Stromal cell of bone marrow (primary cell): ENCODE measurements around the gene RPL13.
A peak's percentile ranks its signal among the peaks of the same experiment; 100 is the strongest.

ENCODE experiments used
- DNase-seq: peaks from one replicate; pipeline ENCODE4 v3.0.0-alpha.2; 2012; ENCODE audit warnings: low read depth

The RPL13 gene

DNA sequence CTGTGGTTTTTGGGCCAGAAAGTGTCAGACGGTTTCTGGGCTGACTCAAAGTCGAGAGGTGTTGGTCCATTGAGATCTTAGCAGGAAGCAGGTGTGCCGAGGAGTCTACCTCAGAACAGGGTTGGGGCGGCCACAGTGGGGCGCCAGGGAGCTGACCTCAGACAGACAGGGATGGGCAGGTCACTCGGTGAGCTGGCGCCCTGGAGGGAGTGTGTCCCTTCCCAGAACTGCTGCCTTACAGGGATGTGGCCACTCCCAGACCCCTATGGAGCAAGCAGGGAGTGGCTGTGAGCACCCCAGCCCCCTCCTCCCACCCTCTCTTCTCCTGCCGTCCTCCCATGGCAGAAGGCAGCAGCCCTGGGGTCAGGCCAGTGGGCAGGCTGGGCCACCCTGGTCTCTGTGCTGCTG, 39.0 kb downstream of the RPL13 start:
- no peak for DNase-seq

GRCh38 chr16:89599902-89600301, 39.4 kb downstream of the RPL13 start:
- DNase-seq: no peak

GRCh38 chr16:89600427-89600826, 39.9 kb downstream of the RPL13 start:
- DNase-seq: no peak

DNA sequence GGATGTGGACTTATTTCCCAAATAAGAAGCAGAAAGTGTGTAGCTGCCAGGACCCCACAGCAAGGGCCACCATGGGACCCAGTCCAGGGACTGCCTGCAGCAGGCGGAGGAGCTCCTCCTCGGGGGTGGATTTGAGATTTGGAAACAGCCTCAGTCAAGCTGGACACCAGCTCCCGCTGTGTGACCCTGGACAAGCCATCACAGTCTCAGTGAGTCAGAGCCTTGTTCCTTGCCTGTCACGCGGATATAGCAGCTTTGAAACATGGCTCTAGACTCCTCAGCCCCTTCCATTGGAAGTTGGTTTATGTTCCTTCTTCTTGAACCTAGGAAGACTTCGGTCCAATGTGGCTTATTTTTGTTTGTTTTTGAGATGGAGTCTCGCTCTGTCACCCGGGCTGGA, 40.5 kb downstream of the RPL13 start:
- DNase-seq: no peak

DNA sequence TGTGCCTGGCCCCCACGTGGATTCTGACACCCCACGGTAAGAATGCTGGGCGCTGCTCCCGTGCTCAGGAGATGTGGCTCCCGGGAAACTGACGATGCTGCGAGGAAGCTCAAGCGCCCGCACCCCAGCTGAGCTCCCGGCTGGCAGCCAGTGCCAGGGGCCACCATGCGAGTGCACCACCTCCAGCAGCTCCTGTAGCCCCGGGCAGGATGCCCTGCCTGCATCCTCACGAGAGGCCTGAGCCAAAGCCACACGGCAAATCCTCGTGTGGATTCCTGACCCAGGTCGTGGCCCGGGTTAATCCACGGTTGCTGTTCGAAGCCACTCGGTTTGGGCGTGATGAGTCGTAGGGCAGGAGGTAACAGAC, 41.4 kb downstream of the RPL13 start:
- no peak for DNase-seq

DNA sequence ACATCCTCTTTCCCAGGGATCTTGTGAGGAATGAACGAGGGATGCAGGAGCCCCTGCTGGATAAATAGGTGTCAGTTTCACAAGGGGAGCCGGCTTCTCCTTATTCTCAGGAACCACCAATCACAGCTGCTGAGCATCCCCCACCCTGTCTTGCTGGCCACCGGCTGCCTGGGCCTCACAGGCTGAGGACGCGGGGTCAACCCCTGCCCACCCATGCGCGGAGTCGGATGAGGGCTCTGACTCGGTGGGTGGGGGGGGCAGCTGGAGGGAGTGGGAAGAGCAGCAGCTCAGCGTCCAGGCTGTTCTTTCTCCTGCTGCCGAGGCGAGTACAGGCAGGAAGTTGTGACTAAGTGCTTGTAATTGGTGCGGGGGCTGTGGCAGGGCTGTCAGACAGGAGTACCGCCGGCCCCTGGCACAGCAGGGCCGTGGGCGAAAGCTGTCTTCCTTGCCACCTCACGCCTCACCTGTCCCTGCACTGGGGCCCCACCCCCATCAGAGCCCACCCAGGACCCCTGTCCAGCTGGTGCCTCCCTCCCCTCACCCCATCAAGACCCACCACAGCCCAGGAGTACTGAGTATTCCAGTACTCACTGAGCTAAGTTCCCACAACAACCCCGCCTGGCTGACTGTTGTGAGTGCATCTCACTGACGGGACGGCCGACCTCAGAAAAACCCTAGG, 41.9 kb downstream of the RPL13 start:
- peak; percentile 59 for DNase-seq

- DNase-seq: no peak
Observed at GRCh38 chr16:89602952-89603590, 42.6 kb downstream of the RPL13 start.

DNA sequence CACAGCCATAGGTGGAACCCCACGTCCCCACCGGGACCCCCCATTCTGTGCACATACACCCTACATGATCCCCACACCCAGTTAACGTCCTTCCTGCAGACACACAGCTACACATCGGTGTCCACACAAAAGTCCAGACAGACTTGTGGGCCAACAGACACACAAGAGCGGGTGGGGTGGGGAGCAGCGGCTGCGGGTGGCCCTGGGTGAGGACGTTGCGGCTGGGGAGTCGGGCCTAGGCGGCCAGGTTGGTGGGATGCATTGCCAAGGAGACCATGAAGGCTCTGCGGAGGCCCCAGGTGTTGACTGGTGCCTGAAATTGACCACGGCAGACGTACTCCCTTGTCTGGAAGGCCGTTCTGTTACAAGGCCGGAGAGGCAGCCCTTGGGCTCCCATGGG, 44.3 kb downstream of the RPL13 start:
- no peak for DNase-seq

GRCh38 chr16:89605186-89605970, 44.9 kb downstream of the RPL13 start:
- no peak for DNase-seq

- DNase-seq: no peak
Observed at GRCh38 chr16:89606006-89606405, 45.5 kb downstream of the RPL13 start.

GRCh38 chr16:89607453-89607852, 47.0 kb downstream of the RPL13 start:
- no peak for DNase-seq

GRCh38 chr16:89607937-89608740, 47.7 kb downstream of the RPL13 start:
- no peak for DNase-seq

DNA sequence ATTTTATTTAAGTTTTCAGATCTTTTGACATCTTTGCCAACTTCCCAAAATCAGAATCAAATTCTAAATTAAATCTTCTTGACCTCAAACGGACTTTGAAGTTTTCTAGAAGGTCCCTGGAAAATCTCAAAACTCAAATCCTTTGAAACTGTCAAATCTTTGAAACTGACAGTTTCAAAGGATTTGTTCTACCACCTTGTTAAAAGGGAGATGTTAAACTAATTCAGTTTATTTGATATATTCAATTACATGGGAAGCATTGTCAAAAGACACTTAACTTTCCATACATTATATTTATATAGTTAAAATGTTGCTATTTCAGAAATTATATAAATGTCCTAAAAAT, 49.6 kb downstream of the RPL13 start:
- no peak for DNase-seq

GRCh38 chr16:89612415-89613166, 52.1 kb downstream of the RPL13 start:
- DNase-seq: no peak

- DNase-seq: no peak
Observed at GRCh38 chr16:89613231-89613953, 52.9 kb downstream of the RPL13 start, which contains the start of gene DPEP1. TSS of gene DPEP1 (plus strand) at chr16:89613642. CDS start at chr16:89630411, 16,769 bp downstream.

DNA sequence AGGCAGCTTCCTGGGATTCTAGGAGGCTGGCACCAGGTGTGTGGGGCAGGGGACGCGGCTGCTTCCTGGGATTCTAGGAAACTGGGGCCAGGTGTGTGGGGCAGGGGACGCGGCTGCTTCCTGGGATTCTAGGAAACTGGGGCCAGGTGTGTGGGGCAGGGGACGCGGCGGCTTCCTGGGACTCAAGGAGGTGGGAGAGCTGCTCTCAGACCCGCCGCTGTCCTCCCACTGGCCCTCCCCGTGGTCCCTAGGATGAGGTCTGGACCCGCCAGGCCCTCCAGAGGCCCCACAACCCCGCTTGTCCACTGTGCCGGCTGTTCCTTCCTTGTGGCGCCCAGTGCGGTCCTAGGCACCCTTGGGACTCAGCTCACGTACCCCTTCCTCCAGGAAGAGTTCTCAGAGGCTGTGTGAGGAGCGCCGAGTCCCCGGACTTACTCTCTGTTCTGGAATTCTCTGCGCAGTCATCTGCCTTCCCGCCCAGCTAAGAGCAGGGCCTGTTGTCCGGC, 53.5 kb downstream of the RPL13 start:
- DNase-seq: no peak
